GM21723 (cell line): ENCODE data around the gene ALDH4A1.

ENCODE experiments used
- ATAC-seq: cut with Tn5 transposase; IDR thresholded peaks from one replicate; pipeline ENCODE4 v1.9.1; 2021; ENCODE audit warnings: mild to moderate bottlenecking, moderate library complexity; ENCODE audit not compliant: unreplicated experiment

Gene ALDH4A1

DNA sequence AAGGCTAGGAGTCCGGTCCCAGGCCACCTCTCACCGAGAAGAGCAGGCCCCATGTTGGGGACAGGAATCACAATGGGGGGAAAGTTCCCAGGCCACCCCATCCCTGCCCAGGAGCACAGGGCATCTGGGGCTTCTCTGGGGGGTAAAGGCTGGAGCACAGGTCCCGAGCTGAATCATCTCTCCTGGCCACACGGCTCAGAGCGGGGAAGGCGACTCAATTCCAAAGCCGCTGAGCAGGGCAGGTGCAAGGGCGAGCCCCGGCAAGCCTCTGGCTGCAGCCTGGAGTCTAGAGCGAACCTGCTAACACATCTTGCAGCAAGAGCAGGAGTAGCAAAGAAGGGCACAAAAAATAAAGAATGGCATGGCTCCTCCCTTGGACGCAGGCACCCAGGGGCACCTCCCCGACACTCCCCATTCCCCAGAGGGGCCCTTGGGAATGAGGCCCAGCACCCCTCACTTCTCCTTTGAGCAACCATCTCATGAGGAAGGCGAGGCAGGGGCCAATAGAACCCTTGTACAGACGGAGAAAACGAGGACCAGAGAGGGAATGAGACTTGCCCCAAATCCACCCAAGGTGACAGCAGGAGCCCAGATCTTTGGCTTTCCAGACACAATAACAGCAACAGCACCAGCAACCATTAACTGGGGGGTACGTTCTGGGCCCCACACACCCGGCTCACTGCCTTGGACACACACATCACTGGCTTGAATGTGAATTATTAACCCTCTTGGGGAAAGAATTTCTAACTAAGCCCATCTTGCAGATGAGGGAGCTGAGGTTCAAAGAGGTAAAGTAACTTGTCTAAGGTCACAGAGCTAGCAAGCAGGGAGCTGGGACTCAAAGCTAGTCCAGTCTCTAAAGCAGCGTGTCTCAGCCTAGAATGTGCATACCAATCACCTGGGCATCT lies 20.7 kb upstream of the ALDH4A1 start:
- no peak for ATAC-seq

DNA sequence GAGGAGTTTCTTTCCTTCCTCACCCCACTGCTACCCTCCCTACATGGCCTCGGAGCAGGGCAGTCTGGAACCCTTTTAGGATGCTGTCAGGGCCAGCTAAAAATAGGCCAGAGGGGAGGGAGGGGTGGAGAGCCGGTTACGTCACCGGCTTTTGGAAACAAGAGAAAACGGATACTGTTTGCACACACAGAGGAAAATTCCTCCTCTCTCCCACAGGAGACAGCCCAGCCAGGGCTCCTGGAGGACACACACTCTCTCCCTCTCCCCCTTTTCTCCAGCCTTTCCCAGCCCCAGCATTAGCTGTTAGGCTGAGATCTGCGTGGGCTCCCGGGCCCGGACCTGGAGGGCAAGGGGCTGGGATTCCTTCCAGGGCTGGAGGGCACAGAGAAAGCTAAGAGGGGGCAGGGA lies 20.0 kb upstream of the ALDH4A1 start:
- no peak for ATAC-seq

DNA sequence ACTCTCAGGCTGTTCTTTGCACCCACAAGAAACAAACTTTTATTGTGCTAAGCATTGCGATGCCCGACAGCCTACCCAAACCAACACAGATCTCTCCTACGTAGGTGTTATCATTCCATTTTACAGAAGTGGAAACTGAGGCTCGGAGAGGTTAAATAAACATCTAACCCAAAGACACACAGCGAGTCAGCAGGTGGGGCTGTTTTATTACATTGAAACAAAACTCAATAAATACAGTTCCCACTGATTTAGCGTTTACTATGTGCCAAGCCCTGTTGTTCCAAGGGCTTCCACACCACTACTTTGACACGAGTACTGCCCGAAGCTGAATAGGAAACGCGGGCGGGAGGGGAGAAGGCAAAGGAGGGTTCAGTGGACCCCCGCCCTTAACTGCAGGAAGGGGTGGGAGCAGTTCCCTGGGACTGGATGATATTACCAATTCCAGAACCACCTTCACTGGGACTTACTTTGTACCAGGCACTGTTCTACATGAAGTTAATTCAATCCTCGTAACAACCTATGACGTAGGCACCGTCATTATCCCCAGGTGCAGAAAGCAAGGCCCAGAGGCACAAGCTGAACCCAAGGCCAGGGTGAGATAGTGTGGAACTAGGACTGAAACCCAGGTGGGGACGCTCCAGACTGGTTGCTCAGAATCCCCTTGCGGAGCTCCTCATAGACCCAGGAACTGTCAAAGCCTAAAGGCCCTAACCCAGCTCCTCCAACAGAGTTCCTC lies 19.3 kb upstream of the ALDH4A1 start:
- ATAC-seq, result no peak

DNA sequence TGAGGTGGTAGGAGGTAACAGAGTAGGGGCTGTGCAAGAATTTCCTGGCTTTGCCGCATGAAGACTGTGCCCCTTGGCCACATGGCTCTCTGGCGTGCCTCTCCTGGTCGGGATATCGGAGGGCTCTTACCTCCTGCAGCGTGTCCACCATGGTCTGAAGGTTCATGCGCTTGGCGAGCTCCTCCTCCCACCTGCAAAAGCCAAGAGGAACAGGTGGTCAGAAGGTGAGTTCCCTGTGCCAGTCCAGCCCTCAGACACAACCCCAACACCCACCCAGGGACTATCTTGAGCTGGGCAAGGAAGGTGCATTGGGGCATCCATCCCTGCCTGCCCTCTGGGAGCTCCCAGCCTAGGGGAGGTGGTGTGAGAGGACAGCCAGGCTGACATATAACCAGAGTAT lies 18.6 kb upstream of the ALDH4A1 start:
- ATAC-seq, result no peak

DNA sequence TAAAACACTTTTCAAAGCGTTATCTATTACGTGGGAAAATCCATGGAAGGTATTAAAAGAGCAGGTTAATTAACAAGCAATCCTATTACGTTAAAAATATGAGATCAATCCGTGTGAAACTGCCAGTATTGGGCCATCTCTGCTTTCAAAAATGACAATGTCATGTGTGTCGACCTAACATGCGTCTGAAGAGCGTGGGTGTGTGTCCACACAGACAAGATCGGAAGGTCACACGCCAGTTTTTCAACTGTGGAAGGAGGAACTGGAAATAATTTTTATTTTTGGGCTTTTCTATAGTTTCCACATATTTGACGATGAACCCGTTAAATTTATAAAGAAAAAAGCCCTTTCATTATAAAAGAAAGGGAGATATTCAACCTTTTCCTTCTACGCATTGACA lies 17.6 kb upstream of the ALDH4A1 start:
- no peak for ATAC-seq

DNA sequence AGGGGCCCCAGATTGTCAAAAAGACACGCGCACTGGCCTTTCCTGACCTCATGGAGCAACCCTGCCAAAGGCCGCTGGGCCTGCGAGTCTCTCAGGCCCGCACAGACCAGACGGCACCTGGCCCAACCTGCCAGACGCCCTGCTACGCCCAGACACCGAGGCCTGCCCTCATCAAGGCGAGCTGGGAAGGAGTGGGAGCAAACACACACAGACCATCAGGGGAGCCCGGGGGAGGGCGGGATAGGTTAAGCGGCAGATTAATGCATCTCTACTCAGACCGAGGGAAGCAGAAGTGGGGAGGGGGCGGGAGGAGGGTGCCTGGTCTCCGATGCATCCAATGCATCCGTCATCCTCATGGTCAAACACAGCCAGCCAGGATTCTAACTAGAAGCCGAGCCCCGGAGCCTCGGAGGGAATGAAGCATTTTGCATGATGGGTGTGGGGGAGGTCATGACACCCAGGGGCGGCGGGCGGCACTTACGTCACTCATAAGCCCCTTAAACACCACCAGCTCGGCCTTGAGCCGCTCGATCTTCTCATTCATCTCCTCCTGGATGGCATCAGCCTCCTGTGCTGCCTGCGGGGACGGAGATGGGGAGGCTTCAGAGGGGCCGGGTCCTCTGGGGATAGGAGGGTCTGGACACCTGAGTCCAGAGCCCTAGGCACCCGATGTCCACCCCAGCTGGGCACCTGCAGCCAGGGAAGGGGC lies 17.0 kb upstream of the ALDH4A1 start:
- ATAC-seq, result no peak

DNA sequence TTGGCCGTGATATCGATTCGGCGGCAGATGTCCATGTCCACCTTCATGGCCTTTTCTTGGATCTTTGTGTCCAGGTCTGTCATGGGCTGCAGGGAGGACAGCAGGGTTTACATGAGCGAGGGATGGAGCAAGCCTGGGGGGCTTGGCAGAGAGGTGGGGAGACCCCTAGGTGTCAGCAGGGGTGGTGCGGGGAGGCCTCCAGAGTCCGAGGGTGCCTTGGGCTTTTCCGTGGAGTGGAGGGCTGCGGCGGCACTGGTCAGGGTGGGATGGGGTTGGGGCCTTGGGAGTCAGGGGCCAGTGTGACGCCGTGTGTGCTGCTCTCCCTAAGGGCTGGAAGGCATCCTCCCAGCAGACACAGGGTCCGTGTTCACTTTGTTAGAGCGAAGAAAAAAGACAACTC lies 16.1 kb upstream of the ALDH4A1 start:
- no peak for ATAC-seq

DNA sequence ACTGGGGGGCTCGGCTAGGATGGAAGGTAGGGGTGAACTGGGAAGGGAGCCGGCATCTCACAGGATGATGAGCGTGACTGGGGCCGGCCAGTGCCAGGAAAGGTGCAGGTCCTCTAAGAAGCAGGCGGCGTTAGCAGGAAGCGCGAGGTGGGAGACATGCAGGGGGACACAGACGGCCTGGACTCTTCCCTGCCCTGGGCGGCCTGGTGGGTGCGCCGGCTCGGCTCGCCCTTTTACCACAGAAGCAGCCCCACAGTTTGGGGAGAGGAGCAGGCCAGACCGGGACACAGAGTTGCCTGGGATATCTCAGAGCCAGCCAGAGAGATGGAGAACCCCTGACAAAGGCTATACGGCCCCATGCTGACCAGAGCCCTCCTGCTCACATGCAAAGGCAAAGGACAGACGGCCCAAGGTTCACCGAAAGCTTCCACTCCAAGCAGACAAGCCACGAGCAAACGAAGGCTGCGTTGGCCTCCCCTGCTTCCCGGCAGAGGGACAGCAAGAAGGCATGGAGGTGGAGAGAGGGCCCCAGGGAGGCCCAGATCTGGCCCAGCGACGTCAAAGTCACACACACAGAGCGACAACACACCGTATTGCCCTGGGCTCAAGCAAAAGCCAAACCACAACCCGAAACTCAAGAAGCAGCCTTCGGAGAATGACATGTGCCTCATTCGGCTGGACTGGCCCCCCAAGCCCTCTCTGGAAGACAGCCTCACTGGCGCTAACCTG lies 14.9 kb upstream of the ALDH4A1 start:
- no peak for ATAC-seq

DNA sequence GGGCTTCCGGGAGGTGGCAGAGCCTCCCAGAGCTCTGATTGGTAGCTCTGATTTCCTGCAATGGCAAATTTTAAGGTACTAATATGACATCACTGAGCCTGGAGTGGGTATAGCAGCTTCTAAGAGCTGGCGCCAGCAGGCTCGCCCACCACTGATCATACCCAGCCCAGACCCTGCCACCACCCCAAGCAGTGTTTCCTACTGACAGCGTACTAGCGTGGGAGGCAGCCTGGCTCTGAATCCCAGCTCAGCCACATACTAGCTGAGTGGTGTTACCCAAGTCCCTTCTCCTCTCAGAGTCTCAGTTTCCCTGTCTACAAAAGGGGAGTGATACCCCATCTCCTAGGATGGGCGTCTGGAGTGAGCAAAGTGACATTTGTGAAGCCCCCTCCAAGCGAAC lies 13.0 kb upstream of the ALDH4A1 start:
- ATAC-seq, result no peak

DNA sequence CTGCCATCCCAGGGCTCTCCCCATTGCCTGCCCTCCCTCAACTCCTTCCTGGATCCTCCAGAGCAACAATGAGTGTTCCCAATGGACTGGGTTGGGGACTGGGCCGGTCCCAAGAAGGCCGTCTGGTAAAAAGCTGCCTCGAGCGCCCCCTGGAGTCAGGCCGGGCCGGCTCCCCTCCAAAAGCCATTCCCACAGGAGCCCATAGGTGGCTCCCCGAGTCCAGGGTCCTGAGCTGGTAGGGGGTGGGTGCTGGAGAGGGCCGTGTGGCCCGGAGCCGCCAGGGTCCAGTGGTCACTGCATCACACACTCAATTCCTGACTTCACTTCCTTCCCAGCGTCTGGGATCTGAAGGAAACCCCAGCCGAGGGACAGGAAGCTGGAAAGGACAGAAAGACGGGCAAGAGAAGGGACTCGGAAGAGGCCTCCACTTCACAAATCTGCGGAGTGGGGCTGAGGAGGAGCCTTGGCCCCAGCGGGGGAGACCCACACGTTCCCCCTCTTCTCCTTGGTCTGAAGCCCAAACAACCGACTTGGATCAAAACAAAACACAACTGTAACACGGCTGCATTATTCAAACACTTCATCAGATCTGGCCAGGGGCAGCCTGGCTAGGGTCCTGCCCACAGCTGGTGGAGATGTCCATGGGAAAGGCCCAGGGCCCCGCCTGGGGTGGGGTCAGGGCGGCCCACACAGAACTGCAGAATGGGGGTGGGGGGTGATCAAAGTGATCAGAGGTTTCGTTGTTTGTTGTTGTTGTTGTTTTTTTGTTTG lies 10.9 kb upstream of the ALDH4A1 start:
- no peak for ATAC-seq

DNA sequence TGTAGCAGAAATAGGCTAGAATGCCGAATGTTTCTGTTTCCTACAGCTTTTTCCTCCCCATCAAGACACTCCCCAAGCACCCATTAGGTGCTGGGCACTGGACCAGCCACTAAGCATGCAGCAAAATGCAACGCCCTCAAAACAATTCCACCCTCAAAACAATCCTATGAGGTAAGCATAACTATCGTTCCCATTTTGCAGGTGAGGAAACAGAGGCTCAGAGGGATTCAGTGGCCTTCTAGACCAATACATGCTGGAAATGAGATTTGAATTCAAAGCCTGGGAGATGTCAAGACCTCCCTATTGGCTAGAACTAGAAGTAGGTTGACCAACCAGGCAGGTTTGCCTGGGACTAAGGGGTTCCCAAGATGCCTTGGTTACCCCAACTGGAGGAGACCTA lies 10.2 kb upstream of the ALDH4A1 start:
- no peak for ATAC-seq

DNA sequence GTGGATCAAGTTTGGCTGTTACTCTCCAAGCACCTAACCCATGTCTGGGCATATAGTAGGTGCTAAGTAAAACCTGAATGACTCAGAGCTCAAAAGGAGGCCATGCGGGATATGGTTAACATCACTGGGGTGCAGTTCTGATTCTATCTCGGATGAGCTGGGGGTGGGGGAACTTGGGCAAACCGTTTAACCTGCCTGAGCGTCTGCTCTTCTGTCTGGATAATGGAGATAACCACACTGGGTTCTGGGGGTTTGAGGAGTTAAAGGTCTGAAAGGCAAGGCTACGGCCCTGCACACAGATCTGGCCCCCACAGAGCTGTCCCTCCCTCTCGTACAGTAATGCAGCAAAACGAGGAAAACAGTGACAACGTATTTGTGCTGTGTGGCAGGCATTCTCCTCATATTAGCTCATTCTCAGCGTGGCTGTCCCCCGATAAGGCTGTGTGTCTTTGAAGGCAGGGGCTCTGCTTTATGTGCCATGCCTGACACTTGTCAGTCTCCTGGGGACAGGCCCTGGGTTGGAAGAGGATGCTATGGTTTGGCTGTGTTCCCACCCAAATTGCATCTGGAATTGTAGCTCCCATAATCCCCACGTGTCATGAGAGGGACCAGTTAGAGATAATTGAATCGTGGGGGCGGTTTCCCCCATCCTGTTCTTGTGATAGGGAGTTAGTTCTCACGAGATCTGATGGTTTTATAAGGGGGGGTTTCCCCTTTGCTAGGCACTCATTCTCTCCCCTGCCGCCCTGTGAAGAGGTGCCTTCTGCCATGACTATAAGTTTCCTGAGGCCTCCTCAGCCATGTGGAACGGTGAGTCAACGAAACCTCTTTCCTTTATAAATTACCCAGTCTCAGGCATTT lies 6.8 kb upstream of the ALDH4A1 start:
- ATAC-seq, result no peak

DNA sequence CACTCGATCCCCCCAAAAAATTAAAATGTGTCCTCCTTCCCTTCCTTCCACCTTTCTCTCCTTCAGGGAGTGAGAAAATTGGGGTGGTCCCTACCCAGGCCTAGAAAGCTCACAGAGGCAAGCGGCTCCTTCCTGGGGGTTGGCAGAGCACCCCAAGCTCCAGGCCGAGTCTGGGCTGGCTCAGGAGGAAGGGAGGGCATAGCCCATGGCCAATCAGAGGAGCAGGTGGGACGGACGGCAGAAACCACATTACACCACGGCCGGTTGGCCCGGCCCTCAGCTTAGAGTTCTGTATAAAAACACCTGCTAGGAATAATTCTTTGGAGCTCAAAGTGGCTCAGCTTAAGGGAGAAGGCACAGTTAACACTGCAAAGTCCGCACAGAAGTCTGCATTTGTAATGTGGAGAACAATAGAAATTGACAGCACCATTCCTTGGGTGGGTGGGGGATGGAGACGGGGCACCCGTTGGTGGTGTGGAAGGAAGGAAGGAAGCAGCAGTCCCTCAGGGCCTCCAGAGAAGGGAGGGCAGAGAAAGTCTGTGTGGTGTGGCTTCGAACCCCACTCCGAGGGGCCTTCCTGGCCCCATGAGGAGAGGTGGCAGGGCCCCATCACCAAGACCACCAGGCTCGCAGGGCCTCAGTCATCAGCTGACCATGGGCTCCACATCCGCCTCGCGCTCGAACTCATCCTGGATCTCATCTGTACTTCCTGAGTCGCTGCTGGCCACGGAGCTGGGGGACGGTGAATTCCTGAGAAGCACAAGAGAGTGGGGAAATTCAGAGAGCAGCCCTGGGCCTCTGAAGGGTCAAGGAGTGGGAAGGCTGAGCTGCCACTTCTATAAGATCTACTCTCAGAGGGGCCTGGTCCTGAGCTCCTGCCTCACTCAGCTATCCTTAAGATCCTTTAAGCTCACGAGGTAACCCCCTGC lies 5.8 kb upstream of the ALDH4A1 start:
- ATAC-seq, result no peak

DNA sequence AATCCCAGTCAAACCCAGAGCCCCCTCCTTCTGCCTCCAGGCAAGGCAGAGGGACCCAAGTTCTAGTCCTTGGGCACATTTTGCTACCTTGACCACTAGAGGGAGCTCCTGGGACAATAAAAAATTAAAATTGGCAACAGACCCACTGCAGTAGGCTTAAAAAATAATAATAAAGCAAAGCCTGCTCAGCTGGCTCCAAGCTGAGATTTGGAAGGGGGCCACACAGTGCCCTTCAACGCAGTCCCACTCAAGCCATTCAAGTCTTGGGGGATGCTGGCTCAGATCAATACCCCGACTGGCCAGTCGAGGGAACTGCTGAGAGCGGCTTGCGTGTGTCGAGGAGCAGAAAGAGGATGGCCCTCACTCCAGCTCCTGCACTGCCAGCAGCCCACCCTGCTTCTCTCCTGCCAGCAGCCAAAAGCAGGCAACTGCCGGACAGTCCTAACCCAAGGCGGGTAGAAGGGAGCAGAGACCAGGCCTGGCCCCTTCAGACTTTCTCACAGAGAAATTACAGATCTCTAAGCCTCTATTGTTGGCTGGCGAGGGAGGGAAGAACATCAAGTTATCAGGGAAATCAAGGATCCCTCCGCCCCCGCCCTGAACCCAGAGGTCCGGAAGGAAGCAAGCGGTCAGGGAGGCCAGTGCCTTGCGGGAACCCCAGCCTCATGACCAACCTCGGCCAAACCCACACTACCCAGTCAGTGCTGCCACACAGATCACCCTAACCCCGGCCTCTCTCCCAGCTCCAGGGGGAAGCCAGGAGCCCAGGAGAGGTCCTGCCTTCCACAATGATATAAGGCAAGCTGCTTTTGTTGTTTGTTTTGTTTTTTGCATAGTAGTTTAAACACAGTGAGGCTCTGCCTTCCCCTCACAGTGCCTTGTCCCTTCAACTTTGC lies 4.9 kb upstream of the ALDH4A1 start:
- no peak for ATAC-seq

DNA sequence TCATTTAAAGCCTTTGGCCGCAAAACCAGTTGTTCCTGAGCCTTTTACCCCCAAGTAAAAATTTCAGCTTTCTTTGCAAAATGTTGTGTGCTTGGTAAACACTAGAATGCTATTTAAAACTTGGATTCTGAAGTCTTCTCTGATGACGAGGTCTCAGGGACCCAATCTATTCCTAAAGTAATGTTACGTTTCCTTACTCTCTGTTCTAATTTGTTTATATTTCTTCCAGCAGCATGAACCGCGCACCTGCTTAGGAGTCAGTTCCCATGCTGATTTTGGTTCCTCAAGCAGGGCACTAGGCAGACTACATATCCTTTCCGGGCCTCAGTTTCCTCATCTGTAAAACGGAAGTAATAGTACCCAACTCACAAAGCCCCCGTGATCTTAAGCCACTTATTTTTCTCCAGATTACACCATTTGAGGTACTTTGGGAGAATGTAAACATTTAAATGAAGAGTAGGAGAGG lies 969 bp upstream of the ALDH4A1 start:
- ATAC-seq, result no peak

DNA sequence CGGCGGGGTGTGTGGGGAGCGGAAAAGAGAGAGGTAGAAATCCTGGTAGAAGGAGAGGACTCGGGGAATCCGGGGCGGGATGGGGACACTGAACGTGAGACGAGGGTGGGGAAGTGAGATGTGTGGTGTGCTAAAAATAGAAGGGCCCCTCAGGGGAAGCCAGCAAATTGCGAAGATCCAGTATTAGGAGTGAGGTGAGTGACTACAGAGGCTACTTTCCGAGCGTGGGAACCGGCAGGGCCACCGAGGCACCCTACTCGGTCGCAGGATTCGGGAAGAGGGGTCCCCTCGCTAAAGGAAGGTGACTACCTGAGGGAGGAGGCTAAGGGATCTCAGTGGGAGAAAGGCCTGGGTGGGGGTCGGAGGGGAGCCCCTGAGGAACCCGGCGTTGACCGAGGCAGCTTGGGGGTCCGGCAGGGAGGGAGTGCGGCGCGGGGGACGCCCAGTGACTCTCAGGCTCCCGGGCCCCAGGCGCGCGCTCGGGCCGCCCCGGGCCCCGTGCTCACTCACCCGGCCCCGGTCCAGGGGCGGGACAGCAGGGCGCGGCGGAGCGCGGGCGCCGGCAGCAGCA lies 318 bp downstream of the ALDH4A1 start:
- no peak for ATAC-seq
